Caki2 (cell line): ENCODE measurements around the gene MYO1A. TPM values are rescaled to one million over a fixed set of nuclear protein-coding genes. Genes with fewer than 3 reads are reported as not detected.

Experiments
- DNase-seq: peaks from one replicate; pipeline ENCODE4 v3.0.0-alpha.2; 2015; ENCODE audit warnings: low read depth
- in situ Hi-C: cut with HindIII; loops from 2 replicates; pipeline ENCODE4 v1.10.0; 2016; ENCODE audit warnings: low sequenced_read_pairs, low pct_unique_long_range_greater_than_20kb, mixed read lengths
- total RNA-seq: library from RNA; depleted of rRNA; stranded (reverse); fragments of >200 nt; shearing (Covaris generic); gene quantifications from 2 replicates; pipeline ENCODE4 v1.2.3, GENCODE V29; 2014; ENCODE audit warnings: low replicate concordance

Gene MYO1A
- total RNA-seq, 1 experiment from 2014 or later = not detected

GRCh38 chr12:57005980-57006808 is 43.7 kb downstream of the MYO1A start, which contains the start of gene ZBTB39:
TSS of gene ZBTB39 (minus strand) at chr12:57006546. CDS start at chr12:57004917, 1,629 bp downstream.
- DNase-seq = peak; percentile 37
- in situ Hi-C loops = no loop called here

DNA sequence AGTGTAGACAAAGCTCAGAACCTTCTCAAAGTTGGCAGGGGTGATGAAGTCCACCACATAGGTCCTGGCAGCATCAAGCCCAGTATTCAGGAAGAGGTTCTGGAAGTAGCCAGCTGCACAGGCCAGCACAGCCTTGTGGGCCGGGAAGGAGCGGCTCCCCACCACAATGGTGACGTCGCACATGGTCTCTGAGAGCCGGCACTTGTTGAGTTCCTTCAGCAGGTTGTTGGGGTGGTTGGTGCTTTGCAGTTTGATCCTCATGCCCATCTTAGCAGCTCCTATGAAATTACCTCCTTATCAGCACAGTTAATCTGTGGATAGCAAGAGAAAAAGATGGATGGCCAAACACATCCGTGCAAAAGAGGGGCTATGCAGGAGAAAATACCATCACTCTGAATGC is 45.3 kb downstream of the MYO1A start:
- no peak for DNase-seq
- in situ Hi-C loops = no loop called here

DNA sequence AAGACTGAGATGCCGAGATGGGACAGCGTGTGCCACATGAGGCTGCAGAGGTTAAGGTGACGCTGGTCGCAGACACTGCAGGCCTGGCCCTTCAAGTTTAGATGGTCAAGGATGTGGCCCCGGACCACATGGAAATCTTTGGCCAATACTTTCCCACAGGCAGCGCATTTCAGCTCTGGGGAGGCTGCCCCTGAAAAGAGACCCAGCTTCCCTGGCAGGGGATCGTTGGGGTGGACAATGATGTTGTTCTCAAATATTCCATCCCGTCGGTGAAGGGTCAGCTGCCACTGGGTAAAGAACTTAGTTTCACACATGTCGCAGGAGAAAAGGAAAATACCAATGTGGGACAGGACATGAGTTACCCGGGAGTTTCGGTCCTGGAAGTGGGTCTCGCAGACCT is 46.5 kb downstream of the MYO1A start:
- in situ Hi-C loops = no loop called here
- DNase-seq = no peak

GRCh38 chr12:57001448-57001906 is 48.5 kb downstream of the MYO1A start:
- peak; percentile 31 for DNase-seq
- in situ Hi-C loops = no loop called here

GRCh38 chr12:57000393-57000792 is 49.5 kb downstream of the MYO1A start:
- in situ Hi-C loops = no loop called here
- no peak for DNase-seq

GRCh38 chr12:56999456-56999855 is 50.5 kb downstream of the MYO1A start:
- DNase-seq = no peak
- in situ Hi-C loops = no loop called here

- in situ Hi-C loops = no loop called here
- no peak for DNase-seq
Observed at GRCh38 chr12:56998981-56999380, 50.9 kb downstream of the MYO1A start.

- DNase-seq = no peak
- in situ Hi-C loops = no loop called here
Observed at GRCh38 chr12:56998316-56998715, 51.6 kb downstream of the MYO1A start.

DNA sequence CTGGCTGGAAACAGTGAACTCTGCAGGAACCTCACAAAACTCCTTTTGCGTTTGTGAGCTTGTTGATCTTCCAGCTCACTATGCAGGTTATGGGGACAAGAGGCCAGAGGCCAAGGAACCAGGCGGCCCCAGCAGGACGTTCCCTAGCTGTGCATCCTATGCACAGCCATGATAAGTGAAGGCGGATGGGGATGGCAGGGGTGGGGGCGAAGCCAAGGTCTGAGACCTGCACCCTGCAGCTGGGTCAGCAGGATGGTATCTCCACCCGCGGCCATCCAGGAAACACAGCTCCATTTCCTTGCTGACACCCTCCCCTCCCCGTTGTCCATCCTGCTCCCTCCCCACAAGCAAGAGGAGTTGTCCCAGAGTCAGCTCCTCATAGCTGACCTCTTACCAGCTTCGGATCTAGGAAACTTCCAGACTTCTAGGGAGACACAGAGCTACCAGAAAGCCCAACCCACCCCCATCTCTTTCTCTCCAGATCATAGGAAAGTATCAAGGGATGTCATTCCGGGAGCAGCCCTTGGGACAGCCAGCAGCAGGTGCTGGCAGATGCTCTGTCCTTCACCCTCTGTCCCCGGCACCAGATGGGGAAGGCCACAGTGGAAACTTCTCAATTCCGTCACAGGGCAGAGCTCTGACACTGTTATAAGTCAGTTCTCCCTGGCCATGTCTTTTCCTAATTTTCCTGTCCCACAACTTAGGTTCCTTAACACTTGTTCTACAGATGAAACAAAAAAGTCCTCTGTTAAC is 53.0 kb downstream of the MYO1A start:
- no peak for DNase-seq
- in situ Hi-C loops = no loop called here

DNA sequence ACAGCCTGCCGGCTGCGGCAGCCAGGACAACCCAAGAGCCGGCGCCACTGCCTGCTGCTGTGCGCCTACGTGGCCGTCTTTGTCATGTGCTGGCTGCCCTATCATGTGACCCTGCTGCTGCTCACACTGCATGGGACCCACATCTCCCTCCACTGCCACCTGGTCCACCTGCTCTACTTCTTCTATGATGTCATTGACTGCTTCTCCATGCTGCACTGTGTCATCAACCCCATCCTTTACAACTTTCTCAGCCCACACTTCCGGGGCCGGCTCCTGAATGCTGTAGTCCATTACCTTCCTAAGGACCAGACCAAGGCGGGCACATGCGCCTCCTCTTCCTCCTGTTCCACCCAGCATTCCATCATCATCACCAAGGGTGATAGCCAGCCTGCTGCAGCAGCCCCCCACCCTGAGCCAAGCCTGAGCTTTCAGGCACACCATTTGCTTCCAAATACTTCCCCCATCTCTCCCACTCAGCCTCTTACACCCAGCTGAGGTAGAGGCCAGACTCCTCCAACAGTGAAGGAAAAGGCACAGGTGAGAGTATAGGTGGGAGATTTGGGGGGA is 53.9 kb downstream of the MYO1A start:
- DNase-seq = no peak
- in situ Hi-C loops = no loop called here

GRCh38 chr12:56995201-56995929 is 54.6 kb downstream of the MYO1A start:
- in situ Hi-C loops = no loop called here
- DNase-seq = no peak

GRCh38 chr12:56994231-56994746 is 55.6 kb downstream of the MYO1A start:
- DNase-seq = no peak
- in situ Hi-C loops = no loop called here

DNA sequence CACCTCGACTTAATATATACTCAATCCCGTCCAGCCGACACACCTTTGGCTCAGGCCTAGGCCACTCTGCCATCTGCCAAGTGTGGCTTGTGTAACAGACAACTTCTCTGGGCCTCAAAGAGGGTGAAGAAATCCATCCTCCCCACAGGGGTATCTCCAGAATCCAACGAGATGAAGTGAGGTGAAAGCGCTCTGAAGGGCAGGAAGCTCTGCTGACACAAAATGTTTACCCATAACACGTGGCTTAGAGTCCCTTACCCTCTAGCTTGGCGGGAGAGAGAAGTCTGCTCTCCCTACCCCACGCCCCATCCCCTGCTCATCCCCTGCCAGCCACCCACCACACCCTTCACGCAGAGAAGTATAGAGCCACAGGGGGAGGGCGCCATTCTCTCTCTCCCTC is 56.6 kb downstream of the MYO1A start:
- in situ Hi-C loops = no loop called here
- no peak for DNase-seq

- no peak for DNase-seq
- in situ Hi-C loops = no loop called here
Observed at GRCh38 chr12:56991319-56992246, 58.3 kb downstream of the MYO1A start.

DNA sequence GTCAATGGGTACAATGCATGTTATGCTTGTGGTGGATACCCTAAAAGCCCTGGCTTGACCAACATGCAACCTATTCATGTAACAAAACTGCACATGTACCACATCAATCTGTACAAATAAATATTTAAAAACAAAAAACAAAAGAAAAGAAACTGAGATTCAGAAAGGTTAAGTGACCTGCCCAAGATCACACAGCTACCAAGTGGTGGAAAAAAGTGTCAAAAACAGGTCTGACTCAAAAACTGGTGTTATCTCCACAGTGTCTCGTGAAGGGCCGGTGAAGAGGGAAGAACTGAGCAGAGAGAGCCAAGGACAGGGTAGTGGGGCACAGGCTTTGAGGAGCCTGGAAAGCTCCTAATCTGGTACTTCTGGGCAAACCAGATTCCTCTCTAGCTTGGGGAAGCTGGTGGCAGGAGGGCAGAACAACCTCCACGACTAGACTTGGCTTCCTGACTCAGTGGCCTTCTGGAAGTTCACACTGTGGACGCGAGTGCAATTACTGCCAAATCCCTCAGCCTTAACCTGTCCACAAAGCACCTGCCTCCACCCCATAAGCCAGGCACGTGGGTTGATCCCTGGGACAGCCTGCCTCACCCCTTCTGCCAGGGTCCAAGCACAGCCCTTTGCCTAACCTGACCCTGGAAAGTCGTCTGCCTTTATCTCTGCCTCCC is 59.1 kb downstream of the MYO1A start:
- in situ Hi-C loops = no loop called here
- DNase-seq = no peak

GRCh38 chr12:56989861-56990610 is 59.9 kb downstream of the MYO1A start:
- in situ Hi-C loops = no loop called here
- DNase-seq = no peak
